ENCODE results near the gene FAU. TPM values are rescaled to one million over a fixed set of nuclear protein-coding genes. Genes with fewer than 3 reads are reported as not detected.
A peak's percentile ranks its signal among the peaks of the same experiment; 100 is the strongest.

Gene FAU
- total RNA-seq, 1 donor from 2014 or later = 1,041 TPM

- no peak for TF ChIP-seq CTCF (conservative IDR thresholded peaks at IDR 0.05; ENCODE audit: low read depth, low read length)
- H3K4me3 ChIP-seq (ENCODE audit: low read depth, low read length) = no peak overlapping the region
- no peak for DNase-seq (ENCODE audit: low read depth)
These were observed 3.7 kb downstream of the FAU start for GRCh38 chr11:65118097-65118837.

GRCh38 chr11:65117206-65118096 is 4.5 kb downstream of the FAU start, which contains the start of gene ZNHIT2:
TSS of gene ZNHIT2 (minus strand) at chr11:65117701. CDS start at chr11:65117653, 48 bp downstream.
- peak; percentile 87 for DNase-seq (ENCODE audit: low read depth)
- H3K4me3 ChIP-seq (ENCODE audit: low read depth, low read length) = peak within 1 kb of the TSS; percentile 91
- TF ChIP-seq CTCF (conservative IDR thresholded peaks at IDR 0.05; ENCODE audit: low read depth, low read length) = peak; percentile 90

GRCh38 chr11:65116370-65117205 is 5.3 kb downstream of the FAU start:
- DNase-seq (ENCODE audit: low read depth) = no peak
- peak overlapping the region; percentile 91 for H3K4me3 ChIP-seq (ENCODE audit: low read depth, low read length)
- no peak for TF ChIP-seq CTCF (conservative IDR thresholded peaks at IDR 0.05; ENCODE audit: low read depth, low read length)

GRCh38 chr11:65115361-65116082 is 6.4 kb downstream of the FAU start:
- TF ChIP-seq CTCF (conservative IDR thresholded peaks at IDR 0.05; ENCODE audit: low read depth, low read length) = no peak
- H3K4me3 ChIP-seq (ENCODE audit: low read depth, low read length) = peak overlapping the region; percentile 91
- no peak for DNase-seq (ENCODE audit: low read depth)

GRCh38 chr11:65114538-65115171 is 7.3 kb downstream of the FAU start:
- no peak for TF ChIP-seq CTCF (conservative IDR thresholded peaks at IDR 0.05; ENCODE audit: low read depth, low read length)
- H3K4me3 ChIP-seq (ENCODE audit: low read depth, low read length) = no peak overlapping the region
- DNase-seq (ENCODE audit: low read depth) = no peak

All from epithelial cell of proximal tubule (primary cell).